Stimulated activated CD4-positive, alpha-beta T cell treated with anti-CD3 and anti-CD28 coated beads, Interleukin-2, amount 100 ng/mL, for 48 hours (primary cell): ENCODE data around the gene ZNF292.
"Not testable (repeated sequence)": the region's sequence is repeated elsewhere in the genome, so short reads cannot be mapped to it uniquely, and the experiment has no call there.

Experiments used
- DNase-seq, 2 donors: peaks; one replicate each; pipeline ENCODE4 v3.0.0-alpha.2; 2020

Gene ZNF292

GRCh38 chr6:87164506-87164905, 9.1 kb downstream of the ZNF292 start:
- no peak for DNase-seq

- no peak for DNase-seq
Measured at GRCh38 chr6:87165185-87165584, 9.8 kb downstream of the ZNF292 start.

- no peak for DNase-seq
Measured at GRCh38 chr6:87171938-87172633, 16.7 kb downstream of the ZNF292 start.

- no peak for DNase-seq
Measured at GRCh38 chr6:87174078-87174579, 18.8 kb downstream of the ZNF292 start.

GRCh38 chr6:87176493-87176892, 21.1 kb downstream of the ZNF292 start:
- DNase-seq = no peak

GRCh38 chr6:87180105-87180728, 24.9 kb downstream of the ZNF292 start:
- DNase-seq = no peak

GRCh38 chr6:87181903-87182302, 26.5 kb downstream of the ZNF292 start:
- no peak for DNase-seq

- no peak for DNase-seq
Measured at GRCh38 chr6:87182321-87182720, 27.0 kb downstream of the ZNF292 start.

- no peak for DNase-seq
Measured at GRCh38 chr6:87182940-87183339, 27.6 kb downstream of the ZNF292 start.

- DNase-seq = no peak
Measured at GRCh38 chr6:87183687-87184086, 28.3 kb downstream of the ZNF292 start.

GRCh38 chr6:87184762-87185250, 29.4 kb downstream of the ZNF292 start:
- DNase-seq = no peak

GRCh38 chr6:87196275-87196842, 41.0 kb downstream of the ZNF292 start:
- no peak for DNase-seq

- DNase-seq = no peak
Measured at GRCh38 chr6:87197547-87197946, 42.2 kb downstream of the ZNF292 start.

GRCh38 chr6:87198022-87198810, 42.9 kb downstream of the ZNF292 start:
- not testable (repeated sequence) for DNase-seq

GRCh38 chr6:87199787-87200186, 44.4 kb downstream of the ZNF292 start:
- no peak for DNase-seq

GRCh38 chr6:87200469-87201175, 45.3 kb downstream of the ZNF292 start:
- no peak for DNase-seq

- no peak for DNase-seq
Measured at GRCh38 chr6:87203448-87204023, 48.2 kb downstream of the ZNF292 start.

GRCh38 chr6:87209812-87210211, 54.4 kb downstream of the ZNF292 start:
- DNase-seq = no peak

GRCh38 chr6:87210979-87211378, 55.6 kb downstream of the ZNF292 start:
- peak; percentile 8 to 19 for DNase-seq

GRCh38 chr6:87212596-87212995, 57.2 kb downstream of the ZNF292 start:
- DNase-seq = no peak

GRCh38 chr6:87213364-87213763, 58.0 kb downstream of the ZNF292 start:
- DNase-seq = no peak

GRCh38 chr6:87214831-87215230, 59.5 kb downstream of the ZNF292 start:
- no peak for DNase-seq
